ENCODE measurements around the gene CDR2.

DNA sequence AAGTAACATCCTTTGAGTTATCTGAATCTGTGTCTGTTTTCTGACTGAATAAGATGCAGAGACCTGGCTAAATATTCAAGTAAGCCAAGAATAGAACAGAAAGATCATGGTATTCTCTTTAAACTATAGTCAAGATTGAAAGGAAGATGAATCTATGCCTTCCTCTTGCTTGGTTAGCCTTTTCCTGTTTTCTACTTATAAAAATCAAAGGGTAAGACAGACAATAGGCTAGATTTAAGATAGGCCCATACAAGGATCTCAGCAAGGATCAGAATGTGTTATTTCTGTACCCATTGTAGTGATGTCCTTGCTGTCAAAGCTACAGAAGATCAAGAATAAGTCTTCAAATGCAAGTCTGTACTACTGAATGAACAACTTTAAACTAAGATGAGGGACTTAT lies 7.0 kb upstream of the CDR2 start:
- TF ChIP-seq, protein P1, sequence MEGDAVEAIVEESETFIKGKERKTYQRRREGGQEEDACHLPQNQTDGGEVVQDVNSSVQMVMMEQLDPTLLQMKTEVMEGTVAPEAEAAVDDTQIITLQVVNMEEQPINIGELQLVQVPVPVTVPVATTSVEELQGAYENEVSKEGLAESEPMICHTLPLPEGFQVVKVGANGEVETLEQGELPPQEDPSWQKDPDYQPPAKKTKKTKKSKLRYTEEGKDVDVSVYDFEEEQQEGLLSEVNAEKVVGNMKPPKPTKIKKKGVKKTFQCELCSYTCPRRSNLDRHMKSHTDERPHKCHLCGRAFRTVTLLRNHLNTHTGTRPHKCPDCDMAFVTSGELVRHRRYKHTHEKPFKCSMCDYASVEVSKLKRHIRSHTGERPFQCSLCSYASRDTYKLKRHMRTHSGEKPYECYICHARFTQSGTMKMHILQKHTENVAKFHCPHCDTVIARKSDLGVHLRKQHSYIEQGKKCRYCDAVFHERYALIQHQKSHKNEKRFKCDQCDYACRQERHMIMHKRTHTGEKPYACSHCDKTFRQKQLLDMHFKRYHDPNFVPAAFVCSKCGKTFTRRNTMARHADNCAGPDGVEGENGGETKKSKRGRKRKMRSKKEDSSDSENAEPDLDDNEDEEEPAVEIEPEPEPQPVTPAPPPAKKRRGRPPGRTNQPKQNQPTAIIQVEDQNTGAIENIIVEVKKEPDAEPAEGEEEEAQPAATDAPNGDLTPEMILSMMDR (IDR thresholded peaks at IDR 0.05): no peak
- no peak for TF ChIP-seq POLR2A (IDR thresholded peaks at IDR 0.05)

All from adrenal gland (tissue), 5 donors.